8988T (cell line): ENCODE data around the gene PRSS38.

Source experiments
- DNase-seq: peaks from one replicate; pipeline ENCODE4 v3.0.0; 2011

PRSS38 gene

GRCh38 chr1:227793948-227794816 is 21.3 kb upstream of the PRSS38 start:
- no peak for DNase-seq

- DNase-seq, result no peak
These were observed 20.7 kb upstream of the PRSS38 start for GRCh38 chr1:227794817-227795192.

GRCh38 chr1:227795732-227796131 is 19.7 kb upstream of the PRSS38 start:
- no peak for DNase-seq

GRCh38 chr1:227796359-227796915 is 19.0 kb upstream of the PRSS38 start:
- DNase-seq, result no peak

GRCh38 chr1:227797144-227797543 is 18.3 kb upstream of the PRSS38 start:
- DNase-seq, result no peak

- no peak for DNase-seq
These were observed 17.9 kb upstream of the PRSS38 start for GRCh38 chr1:227797625-227798024.

- no peak for DNase-seq
These were observed 17.2 kb upstream of the PRSS38 start for GRCh38 chr1:227798078-227798802.

GRCh38 chr1:227799756-227800155 is 15.7 kb upstream of the PRSS38 start:
- DNase-seq, result no peak

GRCh38 chr1:227803933-227804332 is 11.5 kb upstream of the PRSS38 start:
- DNase-seq, result no peak

GRCh38 chr1:227805606-227806197 is 9.8 kb upstream of the PRSS38 start:
- no peak for DNase-seq

GRCh38 chr1:227808566-227808965 is 6.9 kb upstream of the PRSS38 start:
- no peak for DNase-seq

- DNase-seq, result no peak
These were observed 6.4 kb upstream of the PRSS38 start for GRCh38 chr1:227809026-227809425.

GRCh38 chr1:227813962-227814361 is 1.5 kb upstream of the PRSS38 start:
- no peak for DNase-seq

GRCh38 chr1:227816750-227817446 is 1.4 kb downstream of the PRSS38 start:
- no peak for DNase-seq

- no peak for DNase-seq
These were observed 8.1 kb downstream of the PRSS38 start for GRCh38 chr1:227823537-227823936.

GRCh38 chr1:227824204-227824603 is 8.7 kb downstream of the PRSS38 start:
- DNase-seq, result no peak

- DNase-seq, result no peak
These were observed 13.3 kb downstream of the PRSS38 start for GRCh38 chr1:227828786-227829185.

- DNase-seq, result no peak
These were observed 22.7 kb downstream of the PRSS38 start for GRCh38 chr1:227838181-227838580.

GRCh38 chr1:227841096-227841495 is 25.6 kb downstream of the PRSS38 start:
- DNase-seq, result no peak

- DNase-seq, result no peak
These were observed 29.1 kb downstream of the PRSS38 start for GRCh38 chr1:227844320-227845146.

GRCh38 chr1:227845147-227845458 is 29.6 kb downstream of the PRSS38 start:
- no peak for DNase-seq

GRCh38 chr1:227845519-227845918 is 30.0 kb downstream of the PRSS38 start:
- no peak for DNase-seq
